K562 treated with DMSO at 1 percent for 48 hours (cell line): ENCODE results near the gene SPATA20. TPM values are rescaled to one million over a fixed set of nuclear protein-coding genes. Genes with fewer than 3 reads are reported as not detected.

ENCODE experiments used
- total RNA-seq: library from RNA; unstranded; fragments of 300-600 nt; gene quantifications from 2 replicates; pipeline ENCODE4 v1.2.3, GENCODE V29; 2022; ENCODE audit warnings: low replicate concordance; ENCODE audit errors: extremely low read depth

Gene SPATA20
- not detected in 2 replicates for total RNA-seq

GRCh38 chr17:50547035-50547735 lies at the start of gene SPATA20:
TSS of gene SPATA20 (plus strand) at chr17:50547174. CDS start at chr17:50547209, 35 bp downstream.

DNA sequence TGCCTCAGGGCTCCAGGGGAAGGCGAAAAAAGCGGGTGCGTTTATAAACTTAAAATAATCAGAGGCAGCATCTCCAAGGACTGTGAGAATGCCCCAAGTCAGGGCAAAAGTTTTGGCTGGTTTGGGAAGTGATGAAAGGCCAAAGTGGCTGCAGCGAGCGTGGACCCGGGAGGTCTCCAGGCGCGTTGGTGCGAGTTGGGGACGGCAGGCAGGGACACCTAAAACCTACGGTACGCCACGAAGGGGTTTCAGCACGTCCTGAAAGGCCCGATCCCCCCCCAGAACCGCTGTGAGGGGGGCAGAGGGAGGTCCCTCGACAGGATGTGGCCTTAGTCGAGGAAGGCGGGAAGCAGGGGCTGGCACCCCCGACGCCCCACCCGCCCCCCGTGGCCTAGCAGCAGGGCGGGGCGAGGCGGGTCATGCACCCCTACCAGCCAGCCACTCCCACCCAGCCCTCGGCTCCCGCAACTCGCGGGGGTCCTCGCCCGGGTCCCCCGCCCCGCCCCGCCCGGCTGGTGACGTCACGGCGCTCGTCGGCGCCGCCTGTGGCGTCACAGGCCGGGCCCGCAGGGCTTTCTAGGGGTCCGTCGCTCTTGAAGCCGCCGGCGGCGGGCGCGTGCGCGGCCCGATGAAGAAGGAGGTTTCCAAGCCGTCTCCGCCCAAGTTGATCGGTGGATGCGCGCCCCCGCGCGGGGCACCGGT lies 39.0 kb upstream of the SPATA20 start, which contains the start of gene MYCBPAP:
Gene MYCBPAP (plus strand): TSS at position 569 of the 702 bp plus-strand sequence. CDS start 236 bp downstream, outside the sequence.

GRCh38 chr17:50532452-50533024 lies 14.4 kb upstream of the SPATA20 start, which contains the start of gene EPN3:
TSS of gene EPN3 (plus strand) at chr17:50532735. CDS start at chr17:50536557, 3,822 bp downstream.

GRCh38 chr17:50560185-50560824 lies 13.3 kb downstream of the SPATA20 start, which contains the start of gene CACNA1G:
TSS of gene CACNA1G (plus strand) at chr17:50560715. CDS start at chr17:50561460, 745 bp downstream.

Other genes with a start within 250 kb of the SPATA20 start
- gene XYLT2, start 201.0 kb upstream of the SPATA20 start, total RNA-seq = not detected in 2 replicates
- not detected in 2 replicates for gene MRPL27, start 174.0 kb upstream of the SPATA20 start, total RNA-seq
- not detected in 2 replicates for gene EME1, start 173.9 kb upstream of the SPATA20 start, total RNA-seq
- gene LRRC59, start 149.7 kb upstream of the SPATA20 start, total RNA-seq = not detected in 2 replicates
- not detected in 2 replicates for gene ACSF2, start 121.0 kb upstream of the SPATA20 start, total RNA-seq
- gene CHAD, start 78.3 kb upstream of the SPATA20 start, total RNA-seq = not detected in 2 replicates
- gene RSAD1, start 68.3 kb upstream of the SPATA20 start, total RNA-seq = not detected in 2 replicates
- gene MYCBPAP, start 38.7 kb upstream of the SPATA20 start, total RNA-seq = not detected in 2 replicates
- gene EPN3, start 14.4 kb upstream of the SPATA20 start, total RNA-seq = not detected in 2 replicates
- gene CACNA1G, start 13.5 kb downstream of the SPATA20 start, total RNA-seq = not detected in 2 replicates
- gene ABCC3, start 87.7 kb downstream of the SPATA20 start, total RNA-seq = not detected in 2 replicates
- not detected in 2 replicates for gene ANKRD40, start 160.7 kb downstream of the SPATA20 start, total RNA-seq
- gene LUC7L3, start 172.4 kb downstream of the SPATA20 start, total RNA-seq = not detected in 2 replicates
- gene ANKRD40CL, start 220.3 kb downstream of the SPATA20 start, total RNA-seq = not detected in 2 replicates